Spinal cord (tissue), 10 donors: ENCODE measurements around the gene DVL1. TPM values are rescaled to one million over a fixed set of nuclear protein-coding genes. Genes with fewer than 3 reads are reported as not detected.

ENCODE experiments used
- DNase-seq, 6 donors: peaks; one replicate each; pipeline versions ENCODE4 v3.0.0 to v3.0.0-alpha.2; 2013 to 2015; ENCODE audit warnings: low spot score in 6 of 6, low read depth in 4 of 6
- H3K27ac ChIP-seq: one replicate; pipeline ENCODE4 v1.5.1; 2013; ENCODE audit warnings: low read depth, low read length, control low read depth
- H3K27me3 ChIP-seq: one replicate; pipeline ENCODE4 v1.6.1; 2013; ENCODE audit warnings: low read length; ENCODE audit not compliant: control insufficient read depth, insufficient read depth
- H3K36me3 ChIP-seq: one replicate; pipeline ENCODE4 v1.6.1; 2013; ENCODE audit warnings: low read length; ENCODE audit not compliant: control insufficient read depth, insufficient read depth
- H3K4me1 ChIP-seq: one replicate; pipeline ENCODE4 v1.6.1; 2013; ENCODE audit warnings: low read length; ENCODE audit not compliant: control insufficient read depth, insufficient read depth
- H3K4me3 ChIP-seq: one replicate; pipeline ENCODE4 v1.5.1; 2013; ENCODE audit warnings: low read depth, low read length, control low read depth
- H3K9me3 ChIP-seq: one replicate; pipeline ENCODE4 v1.6.1; 2013; ENCODE audit warnings: low read length; ENCODE audit not compliant: control insufficient read depth, insufficient read depth
- whole genome bisulfite sequencing: methylation state at CpG from one replicate; pipeline ENCODE4 v1.1.5; 2013; ENCODE audit warnings: missing lambda C conversion rate; ENCODE audit not compliant: insufficient coverage; 5-methylcytosine and 5-hydroxymethylcytosine counted together
- polyA plus RNA-seq, 2 donors: library from polyadenylated mRNA; unstranded; fragments of 120-200 nt; gene quantifications; one replicate each; pipeline ENCODE4 v1.2.1, GENCODE V29; 2013; ENCODE audit not compliant: insufficient read length in 2 of 2
- total RNA-seq, 2 donors: library from RNA; depleted of rRNA in 1 of 2; stranded (reverse); fragments of 120-200 nt in 1 of 2; fragments of >200 nt in 1 of 2; gene quantifications; one replicate each; pipeline versions ENCODE4 v1.2.3 to v1.2.4, GENCODE V29; 2013 to 2014
- donor health status: healthy.

DVL1 gene
- total and polyA plus RNA-seq, 4 donors: 35.7 to 87.1 (median 75.7) TPM

DNA sequence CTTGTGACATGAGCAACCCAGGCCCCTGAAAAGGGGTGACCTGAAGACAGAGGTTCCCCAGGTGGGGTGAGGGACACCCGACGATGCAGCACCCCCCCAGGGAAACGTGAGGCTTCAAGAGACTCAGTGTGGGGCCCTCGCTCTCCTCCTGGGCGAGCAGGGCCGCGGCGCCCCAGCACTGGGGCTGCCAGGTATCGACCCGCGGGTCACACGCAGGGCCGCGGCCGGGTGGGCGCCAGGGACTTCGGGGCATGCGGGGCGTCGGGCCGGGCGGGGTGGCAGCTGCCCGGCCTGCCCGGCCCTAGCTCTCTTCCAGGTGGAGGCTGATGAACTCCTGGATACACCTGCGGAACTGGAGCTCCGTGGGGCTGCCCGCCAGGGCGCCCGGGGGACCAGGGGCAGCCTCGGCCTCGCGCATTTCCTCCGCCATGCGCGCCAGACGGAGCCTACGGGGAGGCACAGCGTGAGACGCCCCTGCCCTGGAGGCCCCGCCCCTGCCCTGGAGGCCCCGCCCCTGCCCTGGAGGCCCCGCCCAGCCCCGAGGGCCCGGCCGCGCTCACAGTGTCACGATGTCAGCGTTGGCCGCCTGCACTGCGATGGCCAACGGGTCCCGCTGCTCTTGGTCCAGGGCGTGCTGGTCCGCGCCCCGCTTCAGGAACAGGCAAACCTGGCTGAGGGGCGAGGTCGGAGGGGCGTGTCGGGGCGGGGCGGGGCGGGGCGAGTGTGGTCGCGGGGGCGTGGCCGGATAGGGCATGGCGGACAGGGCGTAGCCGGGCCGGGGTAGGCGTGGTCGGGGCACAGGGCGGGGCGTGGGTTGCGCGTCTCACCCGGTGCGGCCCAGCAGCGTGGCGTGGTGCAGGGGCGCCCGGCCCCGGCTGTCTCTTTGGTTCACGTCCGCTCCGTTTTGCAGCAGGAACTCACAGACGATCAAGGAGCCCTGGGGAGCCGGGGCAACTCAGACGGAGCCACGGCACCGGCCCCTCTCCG lies 55.7 kb downstream of the DVL1 start:
- Histone ChIP-seq H3K36me3 (peaks cover 82% of the 10 kb centered on the region), H3K4me3 (no peak overlapping the region), H3K27ac (no peak overlapping the region), H3K9me3 (no peaks in the 10 kb centered on the region), H3K27me3 (no peaks in the 10 kb centered on the region), H3K4me1 (peaks cover 32% of the 10 kb centered on the region)
- no peak for DNase-seq
- WGBS: 75% methylated on average over 91 of the region's 94 CpGs

DNA sequence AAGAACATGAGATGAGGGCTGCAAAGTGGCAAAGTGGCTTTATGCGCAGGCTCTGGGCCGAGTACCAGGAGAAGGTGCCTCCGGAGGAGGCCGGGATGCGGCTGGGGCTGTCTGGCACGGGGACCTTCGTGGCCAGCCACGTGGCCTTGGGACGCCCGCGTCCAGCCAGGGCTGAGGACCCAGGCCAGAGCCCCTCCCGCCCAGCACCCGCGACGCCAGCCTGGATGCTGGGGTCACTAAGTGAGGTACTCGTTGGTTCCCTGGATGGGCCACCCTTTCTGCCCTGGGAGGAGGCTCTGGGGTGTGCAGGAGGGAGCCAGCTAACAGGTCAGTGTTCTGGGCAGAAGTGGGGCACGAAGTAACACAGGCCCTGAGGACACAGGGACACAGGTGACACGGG lies 56.4 kb downstream of the DVL1 start:
- H3K27me3 ChIP-seq: no peaks in the 10 kb centered on the region
- H3K4me3 ChIP-seq: no peak overlapping the region
- 87% methylated on average over 18 of the region's 18 CpGs for WGBS
- peaks cover 75% of the 10 kb centered on the region for H3K36me3 ChIP-seq
- peaks cover 26% of the 10 kb centered on the region for H3K4me1 ChIP-seq
- DNase-seq: no peak
- H3K27ac ChIP-seq: no peak overlapping the region
- H3K9me3 ChIP-seq: no peaks in the 10 kb centered on the region

DNA sequence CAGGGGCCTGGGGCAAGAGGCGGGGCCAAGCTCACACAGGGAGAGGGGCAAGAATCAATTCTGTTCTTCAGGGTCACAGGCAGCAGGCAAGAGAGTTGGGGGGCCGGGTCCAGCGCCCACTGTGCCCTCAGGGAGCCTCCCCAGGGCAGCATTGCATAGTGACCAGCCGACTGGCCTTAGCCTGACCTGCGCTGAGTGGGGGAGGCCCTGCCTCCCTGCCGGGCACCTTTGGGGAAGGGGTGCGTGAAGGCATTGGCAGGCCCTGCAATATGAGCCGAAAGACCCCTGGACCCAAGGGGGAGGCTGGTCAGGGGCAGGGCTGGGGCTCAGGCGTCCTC lies 56.8 kb downstream of the DVL1 start:
- Histone ChIP-seq H3K4me1 (peaks cover 23% of the 10 kb centered on the region), H3K9me3 (no peaks in the 10 kb centered on the region), H3K4me3 (no peak overlapping the region), H3K36me3 (peaks cover 74% of the 10 kb centered on the region), H3K27ac (no peak overlapping the region), H3K27me3 (no peaks in the 10 kb centered on the region)
- DNase-seq: no peak
- WGBS: 86% methylated on average over 8 of the region's 9 CpGs

DNA sequence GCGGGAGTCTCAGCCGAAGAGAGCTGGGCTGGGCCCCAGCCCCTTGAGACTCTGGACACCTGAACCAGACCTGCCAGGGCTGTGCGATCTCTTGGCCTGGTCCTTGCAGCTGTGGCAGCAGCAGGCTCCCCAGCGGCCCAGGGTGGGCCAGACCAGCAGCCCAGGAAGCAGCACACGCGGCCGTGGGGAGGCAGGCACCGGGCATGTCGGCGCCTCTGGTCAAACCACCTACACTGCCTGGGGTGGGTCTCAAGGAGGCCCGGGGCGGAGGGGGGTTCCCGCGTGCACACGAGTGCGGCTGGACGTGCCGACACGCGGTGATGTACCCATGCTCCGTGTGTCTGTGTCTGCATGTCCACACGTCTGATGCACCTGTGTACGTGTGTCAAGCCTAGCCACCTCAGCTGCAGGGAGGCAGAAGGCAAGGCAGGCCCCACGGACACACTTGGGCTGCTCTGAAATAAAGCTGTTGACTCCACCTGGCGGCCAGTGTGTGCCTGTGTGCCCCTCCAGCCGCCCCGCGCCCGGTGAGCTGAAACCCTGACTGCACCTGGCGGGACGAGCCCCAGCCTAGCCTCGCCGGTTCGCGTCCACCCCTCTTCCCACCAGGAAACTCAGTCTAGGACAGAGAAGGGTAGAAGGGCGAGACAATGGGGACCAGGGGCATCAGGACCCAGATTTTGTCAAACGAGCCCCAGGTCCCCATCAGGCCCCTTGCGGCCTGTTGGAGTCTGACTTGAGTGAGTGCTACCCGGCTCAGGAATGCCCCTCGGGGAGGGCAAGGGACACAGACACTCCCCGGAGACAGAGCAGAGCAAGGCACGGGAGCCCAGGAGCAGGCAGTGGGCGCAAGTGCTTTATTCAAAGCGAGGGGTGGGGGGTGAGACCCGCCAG lies 57.4 kb downstream of the DVL1 start:
- H3K36me3 ChIP-seq: peaks cover 74% of the 10 kb centered on the region
- WGBS: 53% methylated on average over 35 of the region's 45 CpGs
- peaks cover 23% of the 10 kb centered on the region for H3K4me1 ChIP-seq
- DNase-seq: peak in 2 of 6 donors; percentile 74 to 90
- H3K4me3 ChIP-seq: no peak overlapping the region
- no peaks in the 10 kb centered on the region for H3K27me3 ChIP-seq
- H3K9me3 ChIP-seq: no peaks in the 10 kb centered on the region
- no peak overlapping the region for H3K27ac ChIP-seq

DNA sequence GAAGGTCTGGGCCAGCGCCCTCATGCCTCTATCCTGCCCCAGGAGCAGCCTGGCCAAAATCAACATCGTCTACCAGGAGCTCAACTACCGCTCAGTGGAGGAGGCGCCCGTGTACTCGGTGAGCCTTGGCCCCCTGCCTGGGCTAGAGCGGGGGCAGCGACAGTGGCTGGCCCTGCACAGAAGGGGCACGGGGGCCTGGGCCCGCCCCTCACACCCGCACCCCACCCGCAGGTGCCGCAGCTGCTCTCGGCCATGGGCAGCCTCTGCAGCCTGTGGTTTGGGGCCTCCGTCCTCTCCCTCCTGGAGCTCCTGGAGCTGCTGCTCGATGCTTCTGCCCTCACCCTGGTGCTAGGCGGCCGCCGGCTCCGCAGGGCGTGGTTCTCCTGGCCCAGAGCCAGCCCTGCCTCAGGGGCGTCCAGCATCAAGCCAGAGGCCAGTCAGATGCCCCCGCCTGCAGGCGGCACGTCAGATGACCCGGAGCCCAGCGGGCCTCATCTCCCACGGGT lies 58.1 kb downstream of the DVL1 start:
- DNase-seq: no peak
- Histone ChIP-seq H3K9me3 (no peaks in the 10 kb centered on the region), H3K4me3 (no peak overlapping the region), H3K27me3 (no peaks in the 10 kb centered on the region), H3K4me1 (peaks cover 19% of the 10 kb centered on the region), H3K36me3 (peaks cover 67% of the 10 kb centered on the region), H3K27ac (no peak overlapping the region)
- 40% methylated on average over 28 of the region's 28 CpGs for WGBS

DNA sequence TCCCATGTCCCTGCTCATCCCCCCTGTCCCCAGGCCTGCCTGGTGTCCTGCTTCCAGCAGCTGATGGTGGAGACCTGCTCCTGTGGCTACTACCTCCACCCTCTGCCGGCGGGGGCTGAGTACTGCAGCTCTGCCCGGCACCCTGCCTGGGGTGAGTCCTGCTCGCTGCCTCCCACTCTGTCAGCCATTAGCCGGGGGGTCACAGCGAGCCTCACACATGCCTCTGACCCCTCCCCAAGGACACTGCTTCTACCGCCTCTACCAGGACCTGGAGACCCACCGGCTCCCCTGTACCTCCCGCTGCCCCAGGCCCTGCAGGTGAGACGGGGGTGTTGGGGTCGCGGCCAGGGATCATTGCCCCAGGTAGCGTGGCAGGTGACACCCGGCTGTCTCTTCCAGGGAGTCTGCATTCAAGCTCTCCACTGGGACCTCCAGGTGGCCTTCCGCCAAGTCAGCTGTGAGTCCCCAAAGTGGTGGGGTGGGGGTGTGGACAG lies 58.9 kb downstream of the DVL1 start:
- Histone ChIP-seq H3K4me3 (no peak overlapping the region), H3K4me1 (peaks cover 19% of the 10 kb centered on the region), H3K36me3 (peaks cover 59% of the 10 kb centered on the region), H3K27ac (no peak overlapping the region), H3K27me3 (no peaks in the 10 kb centered on the region), H3K9me3 (no peaks in the 10 kb centered on the region)
- WGBS: 38% methylated on average over 8 of the region's 15 CpGs
- DNase-seq: peak in 1 of 6 donors; percentile 31

DNA sequence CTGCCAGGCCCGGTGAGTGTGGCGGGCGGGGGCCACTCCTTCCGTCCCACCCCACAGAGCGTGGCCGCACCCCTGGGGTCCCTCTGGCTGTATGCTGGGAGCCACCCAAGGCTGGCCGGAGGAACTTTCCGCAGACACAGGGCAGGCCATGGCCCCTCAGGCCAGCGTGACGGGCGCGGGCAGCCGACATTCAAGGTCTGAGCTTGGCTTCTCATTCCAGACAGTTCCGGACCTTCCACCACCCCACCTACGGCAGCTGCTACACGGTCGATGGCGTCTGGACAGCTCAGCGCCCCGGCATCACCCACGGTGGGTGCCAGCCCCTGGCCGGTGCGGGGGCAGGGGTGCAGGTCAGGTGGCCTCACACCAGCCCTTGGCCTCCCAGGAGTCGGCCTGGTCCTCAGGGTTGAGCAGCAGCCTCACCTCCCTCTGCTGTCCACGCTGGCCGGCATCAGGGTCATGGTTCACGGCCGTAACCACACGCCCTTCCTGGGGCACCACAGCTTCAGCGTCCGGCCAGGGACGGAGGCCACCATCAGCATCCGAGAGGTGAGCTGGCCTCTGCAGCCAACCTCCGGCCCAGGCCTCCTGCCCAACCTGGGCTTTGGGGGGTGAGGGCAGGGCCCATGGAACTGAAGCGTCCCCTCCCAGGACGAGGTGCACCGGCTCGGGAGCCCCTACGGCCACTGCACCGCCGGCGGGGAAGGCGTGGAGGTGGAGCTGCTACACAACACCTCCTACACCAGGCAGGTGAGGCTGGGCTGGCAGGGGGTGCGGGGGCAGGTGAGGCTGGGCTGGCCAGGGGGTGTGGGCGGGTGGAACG lies 61.7 kb downstream of the DVL1 start:
- DNase-seq: no peak
- no peaks in the 10 kb centered on the region for H3K27me3 ChIP-seq
- H3K4me3 ChIP-seq: no peak overlapping the region
- 91% methylated on average over 34 of the region's 46 CpGs for WGBS
- no peaks in the 10 kb centered on the region for H3K9me3 ChIP-seq
- H3K4me1 ChIP-seq: peaks cover 23% of the 10 kb centered on the region
- H3K27ac ChIP-seq: no peak overlapping the region
- H3K36me3 ChIP-seq: peaks cover 31% of the 10 kb centered on the region

DNA sequence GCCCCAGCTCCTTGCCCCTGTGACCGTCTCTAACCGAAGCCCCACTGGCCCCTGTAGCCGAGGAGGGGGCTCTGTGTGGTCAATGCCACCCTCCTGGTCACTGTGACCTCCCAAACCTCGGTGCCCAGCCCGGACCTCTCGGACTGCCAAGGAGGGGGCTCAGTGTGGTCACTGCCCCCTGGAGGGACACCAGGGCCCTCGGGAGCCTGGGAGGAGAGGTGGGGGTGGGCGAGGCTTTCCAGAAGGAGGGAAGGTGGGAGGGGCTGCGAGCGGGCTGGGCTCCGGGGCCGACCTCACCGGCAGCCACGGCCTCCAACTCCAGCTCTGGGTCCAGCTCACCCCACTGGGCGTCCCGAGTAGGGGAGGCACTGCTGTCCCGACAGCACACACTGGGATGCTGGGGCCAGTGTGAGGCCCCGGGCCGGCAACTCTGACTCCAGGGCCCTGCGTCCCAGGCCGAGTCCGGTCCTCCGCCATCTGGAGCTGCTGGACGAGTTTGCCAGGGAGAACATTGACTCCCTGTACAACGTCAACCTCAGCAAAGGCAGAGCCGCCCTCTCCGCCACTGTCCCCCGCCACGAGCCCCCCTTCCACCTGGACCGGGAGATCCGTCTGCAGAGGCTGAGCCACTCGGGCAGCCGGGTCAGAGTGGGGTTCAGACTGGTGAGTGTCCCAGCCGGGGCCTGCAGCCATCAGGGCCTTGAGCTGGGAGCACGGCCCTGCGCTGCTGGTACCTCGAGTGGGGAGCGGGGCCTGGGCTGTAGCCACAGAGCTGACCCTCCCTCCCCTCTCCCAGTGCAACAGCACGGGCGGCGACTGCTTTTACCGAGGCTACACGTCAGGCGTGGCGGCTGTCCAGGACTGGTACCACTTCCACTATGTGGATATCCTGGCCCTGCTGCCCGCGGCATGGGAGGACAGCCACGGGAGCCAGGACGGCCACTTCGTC lies 62.6 kb downstream of the DVL1 start:
- peaks cover 29% of the 10 kb centered on the region for H3K36me3 ChIP-seq
- 70% methylated on average over 47 of the region's 50 CpGs for WGBS
- H3K4me3 ChIP-seq: no peak overlapping the region
- peaks cover 19% of the 10 kb centered on the region for H3K4me1 ChIP-seq
- no peak overlapping the region for H3K27ac ChIP-seq
- no peaks in the 10 kb centered on the region for H3K27me3 ChIP-seq
- no peak for DNase-seq
- no peaks in the 10 kb centered on the region for H3K9me3 ChIP-seq
